Lung (tissue), 12 donors: Measurements from ENCODE around the gene CEMIP. TPM values are rescaled to one million over a fixed set of nuclear protein-coding genes. Genes with fewer than 3 reads are reported as not detected.
A peak's percentile ranks its signal among the peaks of the same experiment; 100 is the strongest.

Experiments
- ATAC-seq: fragments of 200-7000 bp; cut with Tn5 transposase; one replicate; pipeline ENCODE4 v1.9.1; 2020; ENCODE audit warnings: moderate number of reproducible peaks; ENCODE audit not compliant: insufficient read depth, low FRiP score
- DNase-seq, 3 donors: peaks; one replicate each; pipeline ENCODE4 v3.0.0-alpha.2; 2013 to 2017
- H3K27ac ChIP-seq, 2 donors: one replicate each; pipeline ENCODE4 v1.5.1; 2013; ENCODE audit warnings: mild to moderate bottlenecking in 2 of 2, moderate library complexity in 2 of 2, control low read depth in 1 of 2, inconsistent platforms in 1 of 2, low read depth in 1 of 2, low read length in 1 of 2
- H3K27me3 ChIP-seq, 3 donors: one replicate each; pipeline ENCODE4 v1.5.1; 2013; ENCODE audit warnings: low read length in 2 of 3; ENCODE audit not compliant: control insufficient read depth in 3 of 3, insufficient read depth in 3 of 3
- H3K36me3 ChIP-seq, 4 donors: one replicate each; pipeline ENCODE4 v1.5.1; 2013; ENCODE audit warnings: low read length in 4 of 4, mild to moderate bottlenecking in 1 of 4, moderate library complexity in 1 of 4; ENCODE audit not compliant: control insufficient read depth in 4 of 4, insufficient read depth in 4 of 4
- H3K4me1 ChIP-seq, 5 donors: one replicate each; pipeline ENCODE4 v1.5.1; 2013; ENCODE audit warnings: low read length in 5 of 5, mild to moderate bottlenecking in 2 of 5, moderate library complexity in 1 of 5; ENCODE audit not compliant: control insufficient read depth in 5 of 5, insufficient read depth in 5 of 5
- H3K4me3 ChIP-seq: one replicate; pipeline ENCODE4 v1.5.1; 2013; ENCODE audit warnings: mild to moderate bottlenecking, control low read depth, moderate library complexity
- H3K9ac ChIP-seq, 2 donors: one replicate each; pipeline ENCODE4 v1.5.1; 2013; ENCODE audit warnings: low read length in 2 of 2, control low read depth in 1 of 2; ENCODE audit not compliant: insufficient read depth in 1 of 2
- H3K9me3 ChIP-seq, 4 donors: one replicate each; pipeline ENCODE4 v1.5.1; 2013; ENCODE audit warnings: low read length in 3 of 4, mild to moderate bottlenecking in 1 of 4, moderate library complexity in 1 of 4; ENCODE audit not compliant: control insufficient read depth in 4 of 4, insufficient read depth in 3 of 4
- WGBS, 2 donors: extraction: QIAGEN DNeasy Blood & Tissue Kit; methylation state at CpG; one replicate each; pipeline ENCODE4 v1.1.7; 2013; 5-methylcytosine and 5-hydroxymethylcytosine counted together
- polyA plus RNA-seq, 2 donors: library from polyadenylated mRNA; stranded (reverse); fragments of 200-250 nt; gene quantifications; one replicate each; pipeline ENCODE4 v1.2.1, GENCODE V29; 2013
- total RNA-seq, 2 donors: library from RNA; depleted of rRNA in 1 of 2; stranded (reverse); fragments of >200 nt in 1 of 2; gene quantifications; one replicate each; pipeline ENCODE4 v1.2.1, GENCODE V29; 2014 to 2021
- TF ChIP-seq, protein P1 (sequence below): IDR thresholded peaks from 2 replicates; pipeline ENCODE4 v1.5.1; 2012; ENCODE audit warnings: mild to moderate bottlenecking; ENCODE audit errors: control extremely low read depth, extremely low read depth
- donor health status: control.
- donor health status: control.
- donor health status: Bipolar disorder and iron deficiency.
- donor health status: healthy.
- donor health status: DM: yes; HTN: yes; CAD: no.

Gene CEMIP
- total and polyA plus RNA-seq, 4 donors = 1.9 to 32.0 (median 3.9) TPM

GRCh38 chr15:80895965-80896364 is 116.8 kb downstream of the CEMIP start:
- no peak for ATAC-seq
- no peaks in the 10 kb centered on the region for H3K27me3 ChIP-seq
- H3K4me3 ChIP-seq = no peak overlapping the region
- WGBS, 2 donors = 95 to 98% methylated on average over 2 of the region's 2 CpGs
- peaks cover 0 to 3% (median 0%) of the 10 kb centered on the region in 4 donors for H3K9me3 ChIP-seq
- peaks cover 0 to 17% (median 7%) of the 10 kb centered on the region in 4 donors for H3K36me3 ChIP-seq
- H3K4me1 ChIP-seq = no peaks in the 10 kb centered on the region
- no peak overlapping the region for H3K27ac ChIP-seq
- no peak overlapping the region for H3K9ac ChIP-seq
- no peak for DNase-seq
- TF ChIP-seq, protein P1, sequence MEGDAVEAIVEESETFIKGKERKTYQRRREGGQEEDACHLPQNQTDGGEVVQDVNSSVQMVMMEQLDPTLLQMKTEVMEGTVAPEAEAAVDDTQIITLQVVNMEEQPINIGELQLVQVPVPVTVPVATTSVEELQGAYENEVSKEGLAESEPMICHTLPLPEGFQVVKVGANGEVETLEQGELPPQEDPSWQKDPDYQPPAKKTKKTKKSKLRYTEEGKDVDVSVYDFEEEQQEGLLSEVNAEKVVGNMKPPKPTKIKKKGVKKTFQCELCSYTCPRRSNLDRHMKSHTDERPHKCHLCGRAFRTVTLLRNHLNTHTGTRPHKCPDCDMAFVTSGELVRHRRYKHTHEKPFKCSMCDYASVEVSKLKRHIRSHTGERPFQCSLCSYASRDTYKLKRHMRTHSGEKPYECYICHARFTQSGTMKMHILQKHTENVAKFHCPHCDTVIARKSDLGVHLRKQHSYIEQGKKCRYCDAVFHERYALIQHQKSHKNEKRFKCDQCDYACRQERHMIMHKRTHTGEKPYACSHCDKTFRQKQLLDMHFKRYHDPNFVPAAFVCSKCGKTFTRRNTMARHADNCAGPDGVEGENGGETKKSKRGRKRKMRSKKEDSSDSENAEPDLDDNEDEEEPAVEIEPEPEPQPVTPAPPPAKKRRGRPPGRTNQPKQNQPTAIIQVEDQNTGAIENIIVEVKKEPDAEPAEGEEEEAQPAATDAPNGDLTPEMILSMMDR = no peak

DNA sequence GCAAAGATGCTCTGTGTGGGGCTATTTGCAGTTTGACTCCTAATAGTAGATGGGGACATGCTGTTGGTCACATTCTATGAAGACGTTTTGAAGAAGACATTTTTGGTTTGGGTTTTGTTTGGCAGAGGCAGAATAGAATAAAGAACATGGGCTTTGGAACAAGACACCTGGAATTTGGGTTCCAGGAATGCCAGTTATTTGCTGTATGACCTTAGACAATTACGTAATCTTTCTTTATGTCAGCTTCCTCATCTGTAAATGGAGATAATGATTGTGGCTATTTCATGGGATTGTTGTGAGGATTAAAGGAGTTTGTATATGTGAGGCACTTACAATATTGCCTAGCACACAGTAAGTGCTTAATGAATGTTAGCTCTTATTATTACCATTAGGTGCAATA is 118.9 kb downstream of the CEMIP start:
- Histone ChIP-seq H3K36me3 (peaks cover 0 to 12% (median 7%) of the 10 kb centered on the region in 4 donors), H3K27ac (no peak overlapping the region), H3K27me3 (no peaks in the 10 kb centered on the region), H3K4me3 (no peak overlapping the region), H3K9me3 (peaks cover 0 to 3% (median 0%) of the 10 kb centered on the region in 4 donors), H3K4me1 (no peaks in the 10 kb centered on the region), H3K9ac (no peak overlapping the region)
- TF ChIP-seq, protein P1 = no peak
- DNase-seq (no peak), ATAC-seq (no peak)
- 71 to 80% methylated on average over 2 of the region's 2 CpGs for WGBS, 2 donors

DNA sequence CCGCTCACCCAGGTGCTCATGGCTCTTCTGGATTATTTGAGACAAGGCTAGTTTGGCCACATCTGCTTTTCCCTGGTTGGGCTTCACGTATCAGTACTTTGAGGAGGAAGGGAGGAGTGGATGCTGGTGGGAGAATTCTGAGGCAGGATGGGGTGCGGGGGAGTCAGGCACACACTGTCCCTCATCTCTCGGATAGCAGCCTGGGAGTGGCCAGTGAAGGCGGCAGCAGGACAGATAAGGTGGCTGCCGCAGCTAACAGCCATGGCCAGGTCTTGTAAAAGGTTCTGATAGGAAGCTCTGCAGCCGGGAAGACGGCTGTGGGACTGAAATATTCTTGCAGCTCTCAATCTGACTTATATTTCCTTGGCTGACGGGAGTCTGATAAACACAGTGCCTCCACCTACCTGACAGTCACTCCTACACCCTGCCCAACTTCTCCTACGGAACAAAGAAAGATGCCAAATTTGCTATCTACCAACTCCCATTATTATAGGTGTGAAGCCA is 123.2 kb downstream of the CEMIP start:
- Histone ChIP-seq H3K27ac (no peak overlapping the region), H3K4me1 (no peaks in the 10 kb centered on the region), H3K9ac (no peak overlapping the region), H3K9me3 (no peaks in the 10 kb centered on the region), H3K36me3 (peaks cover 0 to 11% (median 2%) of the 10 kb centered on the region in 4 donors), H3K4me3 (no peak overlapping the region), H3K27me3 (no peaks in the 10 kb centered on the region)
- 94 to 95% methylated on average over 10 of the region's 10 CpGs for WGBS, 2 donors
- TF ChIP-seq, protein P1 = no peak
- DNase-seq (no peak), ATAC-seq (no peak)

- peaks cover 0 to 3% (median 0%) of the 10 kb centered on the region in 4 donors for H3K9me3 ChIP-seq
- ATAC-seq (no peak), DNase-seq (peak in 2 of 3 donors; percentile 6 to 44)
- no peaks in the 10 kb centered on the region for H3K27me3 ChIP-seq
- no peak overlapping the region for H3K27ac ChIP-seq
- TF ChIP-seq, protein P1 = no peak
- H3K4me3 ChIP-seq = no peak overlapping the region
- WGBS, 2 donors = 79 to 83% methylated on average over 5 of the region's 5 CpGs
- H3K4me1 ChIP-seq = no peaks in the 10 kb centered on the region
- no peak overlapping the region for H3K9ac ChIP-seq
- peaks cover 2 to 17% (median 15%) of the 10 kb centered on the region in 4 donors for H3K36me3 ChIP-seq
Observed at GRCh38 chr15:80904998-80905397, 125.8 kb downstream of the CEMIP start.
